Right lobe of liver (tissue), 4 donors: ENCODE results near the gene BIRC2.

Experiments used
- POLR2A ChIP-seq: fragments of 450-650 bp; IDR thresholded peaks from one replicate; pipeline ENCODE4 v1.6.1; 2017; ENCODE audit warnings: antibody characterized with exemption, mild to moderate bottlenecking
- TF ChIP-seq, protein P1 (sequence below), 4 donors: fragments of 200-600 bp in 3 of 4; fragments of 450-650 bp in 1 of 4; IDR thresholded peaks; one replicate each; pipeline versions ENCODE4 v1.5.1 to v1.8.0; 2016 to 2022; ENCODE audit warnings: antibody characterized with exemption in 4 of 4, mild to moderate bottlenecking in 2 of 4
- donor health status: DM: no; HTN: no; CAD: no.
- donor health status: DM: no; HTN: no; CAD: no.
- donor health status: DM: no; HTN: yes; CAD: no.

DNA sequence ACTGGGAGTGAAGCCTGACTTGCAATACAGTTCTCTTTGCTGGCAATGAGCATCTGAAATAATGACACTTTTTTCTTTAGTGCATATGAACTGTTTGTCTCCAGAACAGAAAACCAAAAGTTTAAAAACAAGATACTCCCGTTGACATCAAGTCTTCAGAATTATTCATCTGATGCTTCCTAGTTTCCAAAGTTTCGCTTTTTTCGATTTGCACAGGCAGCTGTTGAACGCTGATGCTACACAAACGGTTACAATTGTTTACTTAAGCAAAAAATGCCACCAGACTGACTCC, 612 bp upstream of the BIRC2 start:
- TF ChIP-seq, protein P1, sequence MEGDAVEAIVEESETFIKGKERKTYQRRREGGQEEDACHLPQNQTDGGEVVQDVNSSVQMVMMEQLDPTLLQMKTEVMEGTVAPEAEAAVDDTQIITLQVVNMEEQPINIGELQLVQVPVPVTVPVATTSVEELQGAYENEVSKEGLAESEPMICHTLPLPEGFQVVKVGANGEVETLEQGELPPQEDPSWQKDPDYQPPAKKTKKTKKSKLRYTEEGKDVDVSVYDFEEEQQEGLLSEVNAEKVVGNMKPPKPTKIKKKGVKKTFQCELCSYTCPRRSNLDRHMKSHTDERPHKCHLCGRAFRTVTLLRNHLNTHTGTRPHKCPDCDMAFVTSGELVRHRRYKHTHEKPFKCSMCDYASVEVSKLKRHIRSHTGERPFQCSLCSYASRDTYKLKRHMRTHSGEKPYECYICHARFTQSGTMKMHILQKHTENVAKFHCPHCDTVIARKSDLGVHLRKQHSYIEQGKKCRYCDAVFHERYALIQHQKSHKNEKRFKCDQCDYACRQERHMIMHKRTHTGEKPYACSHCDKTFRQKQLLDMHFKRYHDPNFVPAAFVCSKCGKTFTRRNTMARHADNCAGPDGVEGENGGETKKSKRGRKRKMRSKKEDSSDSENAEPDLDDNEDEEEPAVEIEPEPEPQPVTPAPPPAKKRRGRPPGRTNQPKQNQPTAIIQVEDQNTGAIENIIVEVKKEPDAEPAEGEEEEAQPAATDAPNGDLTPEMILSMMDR (IDR thresholded peaks at IDR 0.05), result no peak
- TF ChIP-seq POLR2A, result no peak
